D341Med (cell line): Measurements from ENCODE around the gene PPM1A.

Experiments used
- DNase-seq: peaks from one replicate; pipeline ENCODE4 v3.0.0; 2012; ENCODE audit warnings: low spot score

Gene PPM1A

DNA sequence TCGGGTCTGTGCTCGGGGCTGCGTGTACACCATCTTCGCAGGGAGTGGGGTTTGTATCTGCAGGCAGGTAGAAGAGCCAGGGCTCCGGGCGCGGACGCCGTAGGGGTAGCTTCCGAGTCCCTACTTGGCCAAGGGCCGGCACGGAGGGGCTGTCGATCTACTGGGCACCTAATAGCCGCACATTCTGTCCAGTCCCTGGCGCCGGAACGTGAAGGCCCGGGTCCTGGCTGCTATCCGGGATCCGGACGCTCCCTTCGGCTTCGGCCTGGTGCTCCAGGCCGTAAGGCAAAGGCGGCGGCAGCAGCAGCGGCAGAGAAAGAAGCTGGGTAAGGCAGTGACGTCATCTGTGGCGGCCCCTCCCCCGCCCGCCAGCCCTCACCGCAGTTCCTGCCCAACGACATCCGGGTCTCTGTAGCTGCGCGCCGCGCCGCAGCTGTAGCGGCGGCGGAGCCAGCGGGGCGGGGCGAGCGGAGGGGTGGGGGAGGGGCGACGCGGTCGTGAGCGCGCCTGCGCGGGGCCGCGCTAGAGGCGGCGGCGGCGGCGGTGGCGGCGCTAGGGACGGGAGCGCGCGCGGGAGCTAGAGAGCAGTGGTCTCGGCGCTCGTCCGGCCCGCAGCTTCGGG is at the start of gene PPM1A:
PPM1A (plus strand) TSS at position 525 of the 622 bp plus-strand sequence. CDS start 33,483 bp downstream, outside the sequence.
- peak; percentile 97 for DNase-seq

DNA sequence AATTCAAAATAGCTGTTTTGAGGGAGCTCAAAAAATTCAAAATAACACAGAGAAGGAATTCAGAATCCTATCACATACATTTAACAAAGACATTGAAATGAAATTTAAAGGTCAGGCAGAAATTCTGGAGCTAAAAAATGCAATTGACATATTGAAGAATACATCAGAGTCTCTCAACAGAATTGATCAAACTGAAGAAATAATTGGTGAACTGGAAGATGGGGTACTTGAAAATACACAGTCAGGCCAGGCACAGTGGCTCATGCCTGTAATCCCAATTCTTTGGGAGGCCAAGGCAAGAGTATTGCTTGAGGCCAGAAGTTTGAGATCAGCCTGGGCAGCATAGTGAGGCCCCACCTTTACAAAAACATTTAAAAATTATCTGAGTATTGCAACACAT is 49.7 kb upstream of the PPM1A start:
- no peak for DNase-seq

- no peak for DNase-seq
Observed at GRCh38 chr14:60204104-60204842, 44.7 kb upstream of the PPM1A start.

DNA sequence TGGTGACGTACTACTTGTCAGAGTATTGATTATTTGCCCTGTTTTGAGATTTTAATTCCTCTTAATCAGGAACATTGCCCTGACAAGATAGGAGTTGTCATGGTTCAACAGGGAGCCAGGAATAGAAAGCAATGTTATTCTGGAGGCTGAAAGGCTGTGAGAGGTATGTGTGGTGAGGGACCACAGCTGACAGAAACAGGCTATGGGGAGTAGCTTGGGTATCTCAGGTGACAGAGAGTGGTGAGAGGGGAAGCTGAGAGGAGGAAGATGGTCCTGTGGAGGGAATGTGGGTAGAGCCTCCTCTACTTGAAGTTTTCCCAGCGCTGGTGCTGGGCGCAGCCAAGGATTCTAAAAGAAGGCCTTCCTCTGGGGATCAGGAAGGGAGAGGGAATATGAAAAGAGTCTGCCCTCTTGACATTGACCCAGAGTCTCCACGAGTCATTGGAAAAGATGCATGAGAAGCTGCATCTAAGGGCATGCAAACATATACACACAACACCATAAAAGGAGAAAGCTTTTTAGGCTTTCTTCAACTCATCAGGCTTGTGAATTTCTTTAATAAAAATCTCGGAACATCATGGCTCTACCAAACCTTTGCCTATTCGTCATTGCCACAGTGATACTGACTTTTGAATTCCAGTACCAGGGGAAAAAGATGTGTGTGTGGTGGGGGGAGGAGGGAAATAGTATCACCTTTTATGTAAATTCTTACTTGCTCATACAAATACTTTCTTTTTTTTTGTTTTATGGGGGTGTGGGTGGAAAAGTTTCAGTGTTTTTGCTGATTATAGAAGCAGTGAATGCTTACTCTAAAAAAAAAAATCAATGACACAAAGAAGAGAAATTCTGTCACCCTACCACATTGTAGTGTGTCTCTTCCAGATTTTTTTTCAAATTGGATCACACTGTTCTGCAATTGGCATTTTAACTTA is 43.9 kb upstream of the PPM1A start:
- DNase-seq, result no peak

DNA sequence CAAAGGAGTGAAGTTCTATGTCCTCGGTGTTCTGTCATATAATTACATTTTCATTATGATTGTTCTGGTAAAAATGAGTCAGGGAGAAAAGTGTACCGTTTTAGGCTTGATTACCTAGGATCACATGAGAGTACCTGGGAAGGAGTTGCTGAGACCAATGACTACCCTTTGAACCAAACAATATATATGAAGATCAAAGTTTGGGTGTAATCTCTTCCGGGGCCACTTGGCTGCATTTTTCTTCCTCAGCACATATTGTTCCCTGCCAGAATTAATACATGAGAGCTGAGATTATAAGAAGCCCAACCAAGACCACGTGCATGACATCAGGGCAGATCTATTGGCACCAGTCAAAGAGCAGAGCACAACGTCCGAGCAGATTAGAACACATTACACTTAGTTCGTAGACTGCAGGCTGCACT is 42.8 kb upstream of the PPM1A start:
- no peak for DNase-seq

GRCh38 chr14:60206837-60207533 is 42.0 kb upstream of the PPM1A start:
- DNase-seq, result no peak

- DNase-seq, result no peak
Observed at GRCh38 chr14:60210703-60211102, 38.3 kb upstream of the PPM1A start.

DNA sequence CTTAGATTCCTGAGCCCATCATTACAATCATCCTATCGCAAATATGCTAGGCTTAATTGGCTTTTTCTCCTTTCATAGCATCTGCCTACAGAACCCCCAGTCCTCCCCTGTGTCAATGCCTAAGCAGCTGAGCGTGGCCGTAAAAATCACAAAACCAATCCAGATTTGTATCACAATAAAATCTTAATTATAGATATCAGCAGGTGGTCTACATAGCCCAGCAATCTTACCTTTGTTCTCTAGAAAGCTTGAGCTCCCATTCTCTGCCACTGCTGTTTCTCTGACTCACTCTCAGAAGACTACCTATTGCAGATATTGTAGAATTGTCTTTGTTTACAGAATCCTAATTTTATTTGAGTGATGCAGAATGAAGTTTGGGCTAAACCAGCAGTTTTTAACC is 37.9 kb upstream of the PPM1A start:
- DNase-seq, result no peak

DNA sequence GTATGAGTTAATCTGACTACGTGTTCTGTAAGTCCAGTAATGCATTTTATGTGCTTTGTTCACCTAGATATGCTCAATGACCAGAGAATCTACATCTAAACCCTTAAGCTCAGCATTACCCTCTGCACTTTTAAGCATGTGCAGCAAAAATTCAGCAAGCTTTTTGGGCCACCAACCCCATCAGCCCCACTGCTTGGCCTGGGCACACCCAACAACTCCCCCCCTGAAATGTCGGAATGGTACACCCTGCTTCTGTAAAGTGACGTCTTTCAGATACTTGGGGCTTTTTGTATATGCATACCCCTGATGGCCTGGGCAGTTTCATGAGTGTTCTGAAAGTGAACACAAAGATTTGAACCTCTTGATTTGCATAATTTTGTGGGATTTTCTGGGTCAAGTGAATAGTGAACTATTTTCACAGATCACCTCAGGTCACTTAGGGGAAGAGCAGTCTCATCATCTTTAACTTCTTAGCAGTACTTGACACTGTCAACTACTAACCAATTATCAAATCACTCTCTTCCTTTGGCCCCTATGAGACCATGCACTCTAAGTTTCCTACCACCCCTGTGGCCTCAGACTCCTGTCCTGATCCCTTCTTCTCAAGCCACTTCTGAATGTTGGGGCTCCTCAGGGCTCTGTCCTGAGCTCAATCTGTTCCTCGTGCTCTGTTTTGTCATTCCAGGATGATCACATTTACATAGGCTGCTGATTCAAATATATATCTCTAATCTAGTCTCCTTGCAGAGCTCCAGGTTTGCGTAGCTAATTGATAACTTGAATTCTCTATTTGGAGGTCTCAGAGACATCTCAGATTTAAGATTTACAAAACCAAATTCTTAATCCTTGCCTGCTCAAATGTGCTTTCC is 36.3 kb upstream of the PPM1A start:
- DNase-seq, result no peak

GRCh38 chr14:60214003-60214402 is 35.0 kb upstream of the PPM1A start:
- no peak for DNase-seq

DNA sequence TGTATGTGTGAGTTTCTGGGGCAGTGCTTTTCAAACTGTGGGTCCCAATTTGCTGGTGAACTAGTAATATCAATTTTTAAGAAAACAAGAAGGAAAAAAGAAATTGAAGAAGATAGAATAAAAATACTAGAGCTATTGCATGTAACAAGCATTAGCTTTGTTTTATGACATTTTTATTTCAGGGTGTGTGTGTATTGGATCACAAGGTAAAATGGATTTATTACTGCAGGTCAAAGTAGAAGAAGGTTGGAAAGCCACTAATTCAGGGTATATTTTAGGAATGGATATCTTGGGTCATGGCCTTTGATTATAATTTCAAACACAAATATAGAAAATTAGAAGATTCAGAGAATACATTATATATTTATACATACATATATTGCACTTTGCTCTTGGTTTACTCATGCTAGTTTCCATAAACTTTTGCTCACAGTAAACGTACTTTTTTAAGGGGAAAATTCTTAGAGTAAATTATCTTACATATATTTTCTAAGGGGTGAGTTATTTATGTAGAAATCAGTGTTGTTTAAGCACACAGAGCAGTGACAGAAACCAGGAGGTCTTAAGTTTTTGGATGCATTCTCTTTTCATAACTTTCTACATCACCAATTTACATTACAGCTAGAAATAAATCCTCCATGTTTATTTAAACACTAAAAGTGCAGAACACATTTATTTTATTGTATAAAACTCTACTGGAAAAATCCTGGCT is 34.5 kb upstream of the PPM1A start:
- DNase-seq, result no peak

DNA sequence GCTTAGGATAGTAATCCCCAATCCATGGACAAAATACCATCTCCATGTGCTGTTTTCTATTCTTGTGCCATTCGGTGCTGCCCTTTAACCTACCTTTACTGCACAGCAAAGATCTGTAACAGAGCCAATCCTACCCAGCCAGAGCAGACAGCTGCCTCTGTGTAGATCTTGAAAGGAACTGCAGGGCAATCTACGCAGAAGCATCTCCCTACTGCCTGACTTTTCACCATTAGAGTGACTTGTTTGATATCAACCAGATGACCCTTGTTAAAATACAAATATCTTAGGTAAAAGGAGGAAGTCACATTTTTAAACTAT is 33.9 kb upstream of the PPM1A start:
- no peak for DNase-seq

DNA sequence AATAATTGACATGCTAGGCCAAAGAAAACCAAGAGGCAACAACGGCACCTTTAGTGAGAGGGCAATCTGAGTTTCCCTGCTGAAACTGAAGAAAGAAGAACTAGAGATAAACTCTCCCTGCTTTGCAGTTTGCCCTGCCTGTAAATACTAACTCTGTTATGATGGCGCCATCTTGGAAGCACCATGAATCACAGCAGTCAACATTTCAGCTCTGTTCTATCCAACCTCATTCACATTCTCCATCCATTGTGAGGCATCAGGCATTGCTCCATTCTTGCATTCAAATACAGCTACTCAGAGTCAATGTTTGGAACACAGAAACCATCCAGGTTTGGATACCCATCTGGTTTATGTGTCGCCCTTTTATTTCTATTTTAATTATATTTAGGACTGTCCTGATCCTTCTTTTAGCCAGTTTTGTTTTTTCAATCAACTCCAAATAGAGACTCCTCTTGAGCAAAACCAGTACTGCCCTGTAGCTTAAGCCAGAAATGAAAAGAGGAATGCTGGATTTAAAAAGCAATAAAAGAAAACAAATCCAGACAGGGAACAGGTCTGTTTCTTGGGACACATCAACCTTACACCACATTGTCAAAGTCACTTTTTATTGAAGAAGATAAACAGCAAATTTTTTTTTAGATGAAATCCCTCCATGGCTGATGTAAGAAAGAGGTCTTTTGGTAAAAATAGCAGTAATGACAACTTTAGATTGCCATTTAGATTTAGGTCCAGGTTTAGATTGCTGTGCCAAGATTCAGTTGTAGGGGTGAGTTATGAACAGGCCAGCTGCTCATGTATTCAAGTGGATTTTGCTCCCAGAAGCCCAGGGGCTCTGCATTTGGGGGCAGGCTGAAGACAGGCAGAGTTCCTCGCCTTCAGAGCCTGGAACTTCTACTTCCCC is 33.3 kb upstream of the PPM1A start:
- no peak for DNase-seq

GRCh38 chr14:60217713-60218112 is 31.3 kb upstream of the PPM1A start:
- DNase-seq, result no peak

GRCh38 chr14:60220084-60220483 is 28.9 kb upstream of the PPM1A start:
- no peak for DNase-seq

DNA sequence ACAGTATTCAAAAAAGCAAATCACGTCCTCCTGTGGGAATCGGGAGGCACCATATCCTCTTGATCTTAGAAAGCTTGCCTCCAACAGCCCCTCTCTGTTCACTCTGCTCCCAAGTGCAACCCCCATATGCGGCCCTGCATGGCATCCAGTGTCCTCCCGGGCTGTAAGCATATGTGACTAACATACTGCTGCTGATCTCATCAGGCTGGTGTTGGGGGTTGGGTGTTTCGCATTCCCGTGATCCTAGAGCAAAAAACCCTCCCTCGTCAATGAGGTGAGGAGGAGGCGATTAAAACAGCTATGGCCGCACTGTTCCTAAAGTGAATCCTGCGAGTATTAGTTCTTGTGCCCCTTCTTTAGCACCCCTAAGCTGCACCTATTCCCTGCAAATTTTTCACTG is 28.1 kb upstream of the PPM1A start:
- no peak for DNase-seq

- DNase-seq, result no peak
Observed at GRCh38 chr14:60221457-60221856, 27.6 kb upstream of the PPM1A start.

GRCh38 chr14:60222820-60223219 is 26.2 kb upstream of the PPM1A start:
- peak; percentile 33 for DNase-seq

DNA sequence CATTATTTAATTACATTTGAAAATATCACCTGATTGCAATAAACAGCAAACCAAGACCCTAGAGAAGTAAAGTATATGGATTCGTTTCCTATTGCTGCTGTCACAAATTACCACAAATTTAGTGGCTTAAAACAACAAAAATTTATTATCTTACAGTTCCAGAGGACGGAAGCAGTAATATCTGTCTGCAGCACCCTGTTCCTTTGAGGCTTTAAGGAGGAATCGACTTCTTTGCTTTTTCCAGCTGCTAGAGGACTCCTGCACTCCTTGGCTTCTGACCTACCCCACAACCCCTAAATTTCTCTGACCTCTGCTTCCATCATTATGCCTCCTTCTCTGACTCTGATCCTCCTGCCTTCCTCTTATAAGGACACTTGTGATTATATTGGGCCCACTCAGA is 23.8 kb upstream of the PPM1A start:
- no peak for DNase-seq

- no peak for DNase-seq
Observed at GRCh38 chr14:60226298-60226697, 22.7 kb upstream of the PPM1A start.
